Testis (tissue), 3 donors: ENCODE measurements around the gene ARHGAP5. TPM values are rescaled to one million over a fixed set of nuclear protein-coding genes. Genes with fewer than 3 reads are reported as not detected.

ENCODE experiments used
- DNase-seq: peaks from one replicate; pipeline ENCODE4 v3.0.0-alpha.2; 2019
- H3K27ac ChIP-seq, 2 donors: fragments of 200-600 bp; sonication (generic); one replicate each; pipeline ENCODE4 v1.5.1; 2019
- H3K27me3 ChIP-seq: fragments of 200-600 bp; sonication (generic); one replicate; pipeline ENCODE4 v1.5.1; 2019
- H3K36me3 ChIP-seq: fragments of 200-600 bp; sonication (generic); one replicate; pipeline ENCODE4 v1.5.1; 2017; ENCODE audit warnings: low read depth; ENCODE audit errors: missing control alignments
- H3K4me1 ChIP-seq: fragments of 200-600 bp; sonication (generic); one replicate; pipeline ENCODE4 v1.5.1; 2019
- H3K4me3 ChIP-seq, 2 donors: fragments of 200-600 bp; sonication (generic); one replicate each; pipeline ENCODE4 v1.5.1; 2017 to 2019
- H3K9me3 ChIP-seq: fragments of 200-600 bp; sonication (generic); one replicate; pipeline ENCODE4 v1.5.1; 2017
- POLR2A ChIP-seq: fragments of 450-650 bp; IDR thresholded peaks from one replicate; pipeline ENCODE4 v1.6.1; 2017; ENCODE audit warnings: antibody characterized with exemption, mild to moderate bottlenecking, moderate library complexity
- whole genome bisulfite sequencing, 2 donors: methylation state at CpG; one replicate each; pipeline ENCODE4 v1.1.5; 2018; 5-methylcytosine and 5-hydroxymethylcytosine counted together
- intact Hi-C: fragments of 100-400 bp; cut with DNase I; formaldehyde crosslinking; loops from one replicate; pipeline ENCODE4 v1.15.1; 2023; ENCODE audit warnings: low total_unique reads
- polyA plus RNA-seq: library from polyadenylated mRNA; stranded (reverse); fragments of 350-450 nt; fragmentation: Illumina TruSeq; extraction: RNeasy Lipid Tissue Mini Kit (QIAGEN cat#74804); gene quantifications from one replicate; pipeline ENCODE4 v1.2.3, GENCODE V29; 2014; ENCODE audit warnings: low read depth, low replicate concordance; ENCODE audit not compliant: insufficient read depth
- total RNA-seq, 2 donors: library from RNA; depleted of rRNA; stranded (reverse); fragments of >200 nt; gene quantifications; one replicate each; pipeline ENCODE4 v1.2.3, GENCODE V29; 2016
- TF ChIP-seq, protein P1 (sequence below), 3 experiments: fragments of 450-650 bp in 2 of 3; fragments of 200-600 bp in 1 of 3; sonication (generic) in 1 of 3; IDR thresholded peaks; one replicate each; pipeline ENCODE4 v1.5.1; 2016 to 2019; ENCODE audit warnings: antibody characterized with exemption in 3 of 3, mild to moderate bottlenecking in 2 of 3, moderate library complexity in 1 of 3

ARHGAP5 gene
- total and polyA plus RNA-seq, 3 donors from 2014 or later = 41.5 to 161 (median 115) TPM

- no peak overlapping the region for H3K4me3 ChIP-seq
- H3K36me3 ChIP-seq = no peaks in the 10 kb centered on the region
- 72 to 78% methylated on average over 4 of the region's 4 CpGs for WGBS, 2 donors
- no peak for TF ChIP-seq POLR2A
- TF ChIP-seq, protein P1, sequence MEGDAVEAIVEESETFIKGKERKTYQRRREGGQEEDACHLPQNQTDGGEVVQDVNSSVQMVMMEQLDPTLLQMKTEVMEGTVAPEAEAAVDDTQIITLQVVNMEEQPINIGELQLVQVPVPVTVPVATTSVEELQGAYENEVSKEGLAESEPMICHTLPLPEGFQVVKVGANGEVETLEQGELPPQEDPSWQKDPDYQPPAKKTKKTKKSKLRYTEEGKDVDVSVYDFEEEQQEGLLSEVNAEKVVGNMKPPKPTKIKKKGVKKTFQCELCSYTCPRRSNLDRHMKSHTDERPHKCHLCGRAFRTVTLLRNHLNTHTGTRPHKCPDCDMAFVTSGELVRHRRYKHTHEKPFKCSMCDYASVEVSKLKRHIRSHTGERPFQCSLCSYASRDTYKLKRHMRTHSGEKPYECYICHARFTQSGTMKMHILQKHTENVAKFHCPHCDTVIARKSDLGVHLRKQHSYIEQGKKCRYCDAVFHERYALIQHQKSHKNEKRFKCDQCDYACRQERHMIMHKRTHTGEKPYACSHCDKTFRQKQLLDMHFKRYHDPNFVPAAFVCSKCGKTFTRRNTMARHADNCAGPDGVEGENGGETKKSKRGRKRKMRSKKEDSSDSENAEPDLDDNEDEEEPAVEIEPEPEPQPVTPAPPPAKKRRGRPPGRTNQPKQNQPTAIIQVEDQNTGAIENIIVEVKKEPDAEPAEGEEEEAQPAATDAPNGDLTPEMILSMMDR (IDR thresholded peaks at IDR 0.05) = no peak
- intact Hi-C loops = no loop called here
- H3K4me1 ChIP-seq = no peaks in the 10 kb centered on the region
- H3K27me3 ChIP-seq = no peaks in the 10 kb centered on the region
- no peaks in the 10 kb centered on the region for H3K9me3 ChIP-seq
- DNase-seq = no peak
- no peak overlapping the region for H3K27ac ChIP-seq
Measured at GRCh38 chr14:32049361-32050088, 27.6 kb upstream of the ARHGAP5 start.

DNA sequence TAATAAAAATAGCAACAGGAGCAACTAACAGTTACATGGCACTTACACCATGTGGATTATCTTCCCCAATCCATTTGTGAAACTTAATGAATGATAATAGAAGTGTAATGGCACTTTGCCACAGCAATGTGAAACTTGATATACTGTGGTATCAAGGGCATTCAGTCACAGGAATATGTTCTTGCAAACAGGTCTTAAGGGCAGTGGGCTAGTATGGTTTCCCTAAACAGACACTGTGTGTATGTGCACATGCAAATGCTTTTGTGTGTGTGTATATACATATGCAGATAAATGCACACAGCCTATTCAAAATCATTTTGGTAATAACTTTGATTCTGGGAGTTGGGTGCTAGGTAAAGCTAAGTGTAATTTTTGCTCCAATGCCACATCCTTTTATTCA is 26.2 kb upstream of the ARHGAP5 start:
- Histone ChIP-seq H3K27me3 (no peaks in the 10 kb centered on the region), H3K9me3 (no peaks in the 10 kb centered on the region), H3K36me3 (no peaks in the 10 kb centered on the region), H3K4me1 (no peaks in the 10 kb centered on the region), H3K27ac (no peak overlapping the region), H3K4me3 (no peak overlapping the region)
- DNase-seq = no peak
- intact Hi-C loops = no loop called here
- TF ChIP-seq, protein P1 (IDR thresholded peaks at IDR 0.05) = no peak
- no peak for TF ChIP-seq POLR2A

DNA sequence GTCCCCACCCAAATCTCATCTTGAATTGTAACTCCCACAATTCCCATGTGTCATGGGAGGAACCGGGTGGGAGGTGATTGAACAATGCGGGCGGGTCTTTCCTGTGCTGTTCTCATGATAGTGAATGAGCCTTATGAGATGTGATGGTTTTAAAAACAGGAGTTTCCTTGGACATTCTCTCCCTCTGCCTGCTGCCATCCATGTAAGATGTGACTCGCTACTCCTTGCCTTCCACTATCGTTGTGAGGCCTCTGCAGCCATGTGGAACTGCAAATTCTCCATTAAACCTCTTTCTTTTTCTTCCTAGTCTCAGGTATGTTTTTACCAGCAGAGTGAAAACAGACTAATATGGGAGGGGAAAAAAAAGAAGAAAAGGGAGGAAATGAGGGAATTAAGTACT is 22.6 kb upstream of the ARHGAP5 start:
- H3K27ac ChIP-seq = no peak overlapping the region
- H3K9me3 ChIP-seq = no peaks in the 10 kb centered on the region
- no peak for DNase-seq
- intact Hi-C loops = no loop called here
- no peaks in the 10 kb centered on the region for H3K4me1 ChIP-seq
- TF ChIP-seq, protein P1 (IDR thresholded peaks at IDR 0.05) = no peak
- no peak for TF ChIP-seq POLR2A
- no peaks in the 10 kb centered on the region for H3K27me3 ChIP-seq
- 92 to 95% methylated on average over 5 of the region's 5 CpGs for WGBS, 2 donors
- H3K4me3 ChIP-seq = no peak overlapping the region
- H3K36me3 ChIP-seq = no peaks in the 10 kb centered on the region

- intact Hi-C loops = no loop called here
- H3K4me3 ChIP-seq = no peak overlapping the region
Measured at GRCh38 chr14:32055175-32055574, 21.9 kb upstream of the ARHGAP5 start.

More at GRCh38 chr14:32055175-32055574, 21.9 kb upstream of the ARHGAP5 start:
- no peak for TF ChIP-seq POLR2A
- TF ChIP-seq, protein P1 (IDR thresholded peaks at IDR 0.05) = no peak
- Histone ChIP-seq H3K4me1 (no peaks in the 10 kb centered on the region), H3K36me3 (no peaks in the 10 kb centered on the region), H3K27ac (no peak overlapping the region), H3K9me3 (no peaks in the 10 kb centered on the region), H3K27me3 (no peaks in the 10 kb centered on the region)
- no peak for DNase-seq
- WGBS, 2 donors = 48 to 49% methylated on average over 2 of the region's 2 CpGs
